NCI-H1436 (cell line): ENCODE measurements around the gene C1QA.
"Not testable (repeated sequence)": the region's sequence is repeated elsewhere in the genome, so short reads cannot be mapped to it uniquely, and the experiment has no call there.

ENCODE experiments used
- DNase-seq: peaks from one replicate; lab custom pipeline; 2025; lab: John Stamatoyannopoulos, UW

C1QA gene

DNA sequence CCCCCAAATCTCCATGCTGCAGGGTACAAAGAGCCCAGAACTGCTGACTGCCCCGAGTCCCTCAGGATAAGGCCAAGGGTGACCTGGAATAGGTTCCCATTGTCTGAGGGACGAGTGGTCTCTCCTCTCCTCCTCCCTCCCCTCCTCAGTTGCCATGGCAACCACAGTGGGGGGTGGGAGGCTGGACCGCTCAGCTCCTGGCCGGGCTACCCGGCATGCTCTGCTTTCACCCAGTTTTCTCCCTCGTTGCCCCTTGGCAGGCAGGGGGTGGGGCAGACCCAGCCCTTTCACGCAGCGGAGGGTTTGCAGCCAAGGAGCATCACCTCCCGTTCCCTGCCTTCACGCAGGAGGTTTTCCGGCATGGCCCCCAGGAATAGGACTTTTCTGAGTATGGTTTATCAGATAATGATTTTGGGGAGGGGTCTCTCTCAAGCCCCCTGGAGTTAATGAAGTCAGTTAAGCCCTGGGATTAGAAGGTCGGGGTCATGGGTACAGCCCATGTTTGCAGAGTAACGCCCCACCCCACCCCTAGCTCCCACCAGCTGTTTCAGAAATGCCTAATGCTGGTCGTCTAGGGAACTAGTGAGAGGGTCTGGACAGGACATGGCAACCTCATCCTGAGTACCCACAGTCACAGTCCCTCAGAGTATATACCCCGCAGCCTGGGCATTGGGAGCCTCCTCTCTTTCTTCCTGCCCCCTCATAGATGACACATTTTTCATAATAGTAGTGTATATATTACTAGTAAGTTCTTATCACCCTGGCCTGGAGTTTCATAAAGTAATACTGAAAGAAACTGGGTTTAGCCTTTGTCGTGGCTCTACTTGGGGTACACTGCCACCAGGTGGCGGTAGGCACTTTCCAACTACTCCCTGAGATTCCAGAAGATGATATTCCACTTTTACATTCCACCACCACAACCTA lies 37.3 kb downstream of the C1QA start:
- peak; percentile 33 for DNase-seq

DNA sequence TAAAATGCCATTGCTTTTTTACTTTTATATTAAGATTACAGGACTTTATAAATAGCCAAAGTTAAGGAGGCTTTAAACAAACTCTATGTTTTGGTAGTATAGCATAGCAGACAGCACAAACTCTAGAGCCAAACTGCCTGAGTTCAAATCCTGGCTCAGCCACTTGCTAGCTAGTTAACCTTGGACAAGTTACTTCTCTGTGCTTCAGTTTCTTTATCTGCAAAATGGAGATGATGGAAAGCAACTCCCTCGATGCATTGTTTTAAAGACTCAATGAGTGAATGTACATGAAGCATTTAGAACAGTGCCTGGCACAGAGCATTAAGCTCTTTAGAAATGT lies 38.0 kb downstream of the C1QA start:
- DNase-seq, result no peak

DNA sequence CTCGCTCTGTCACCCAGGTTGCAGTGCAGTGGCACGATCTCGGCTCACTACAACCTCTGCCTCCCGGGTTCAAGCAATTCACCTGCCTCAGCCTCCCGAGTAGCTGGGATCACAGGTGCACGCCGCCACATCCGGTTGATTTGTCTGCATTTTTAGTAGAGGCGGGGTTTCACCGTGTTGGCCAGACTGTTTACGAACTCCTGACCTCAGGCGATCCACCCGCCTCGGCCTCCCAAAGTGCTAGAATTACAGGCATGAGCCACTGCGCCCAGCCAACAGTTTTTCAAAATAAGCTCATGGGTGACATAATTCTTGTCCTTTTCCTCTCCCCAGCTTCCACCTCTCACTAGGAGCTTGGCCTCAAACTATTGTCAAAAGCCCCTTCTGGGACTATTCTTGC lies 39.7 kb downstream of the C1QA start:
- not testable (repeated sequence) for DNase-seq

DNA sequence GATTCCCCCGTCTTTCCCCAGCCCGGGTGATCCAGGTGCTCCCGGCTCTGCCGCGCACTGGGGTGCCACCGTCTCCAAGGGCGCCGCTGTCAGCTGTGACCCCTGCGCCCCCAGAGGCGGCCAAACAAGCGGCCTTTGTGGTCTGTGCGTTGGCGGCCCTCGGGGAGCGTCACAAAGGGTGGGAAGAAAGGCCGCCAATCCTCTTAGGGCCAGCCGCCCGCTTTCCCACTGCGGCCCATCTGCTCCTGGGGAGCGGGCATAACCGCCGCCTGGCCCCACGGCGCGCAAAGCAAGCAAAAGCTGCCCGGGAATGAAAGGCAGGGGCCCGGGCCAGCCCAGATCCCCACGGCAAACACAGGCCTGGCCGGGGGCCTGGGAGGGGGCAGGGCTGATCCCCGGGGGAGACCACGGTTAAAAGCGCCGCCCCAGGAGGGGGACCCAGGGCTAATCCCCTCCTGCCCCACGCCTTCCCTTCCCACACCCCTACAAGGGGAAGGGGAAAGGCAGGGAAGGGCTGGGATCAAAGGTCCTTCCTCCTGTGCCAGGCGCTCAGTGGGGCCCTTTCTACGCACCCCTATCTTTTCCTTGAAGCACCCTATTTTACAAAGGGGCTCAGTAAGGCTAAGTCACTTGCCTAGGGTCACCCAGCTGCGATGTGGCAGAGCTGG lies 40.6 kb downstream of the C1QA start:
- DNase-seq, result no peak

DNA sequence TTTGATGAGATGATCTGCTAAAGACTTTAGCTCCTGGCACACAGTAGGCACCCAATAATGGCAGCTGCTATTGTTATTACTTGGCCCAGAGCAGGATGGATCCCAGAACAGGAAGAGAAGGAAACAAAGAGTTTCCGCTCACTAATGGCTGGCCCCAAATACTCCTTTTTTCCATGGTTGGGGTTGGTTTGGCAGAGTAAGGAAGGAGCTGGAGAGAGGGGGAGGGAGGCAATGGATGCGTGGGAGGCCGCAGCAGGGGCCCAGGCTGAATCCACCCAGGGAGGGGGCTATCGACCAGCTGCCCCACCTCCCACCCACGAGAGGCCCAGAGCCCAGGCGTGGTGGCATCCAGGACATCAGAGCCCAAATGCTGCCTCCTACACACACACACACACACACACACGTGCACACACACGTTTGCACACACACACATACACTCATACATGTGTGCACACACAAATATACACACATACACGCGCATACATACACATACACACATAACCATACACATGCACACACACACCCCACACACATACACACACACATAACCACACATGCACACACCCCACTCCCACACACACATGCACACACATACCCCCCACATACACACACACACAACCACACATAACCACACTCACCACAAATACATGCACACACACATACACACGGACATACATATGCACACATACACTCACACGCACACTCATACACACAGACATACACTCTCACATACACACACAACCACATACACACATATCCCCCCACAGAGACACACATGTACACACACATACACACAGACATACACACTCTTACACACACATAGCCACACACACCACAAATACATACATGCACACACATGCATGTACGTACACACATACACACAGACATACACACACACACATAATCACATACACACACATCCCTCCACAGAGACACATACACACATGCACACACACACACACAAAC lies 41.8 kb downstream of the C1QA start:
- no peak for DNase-seq

DNA sequence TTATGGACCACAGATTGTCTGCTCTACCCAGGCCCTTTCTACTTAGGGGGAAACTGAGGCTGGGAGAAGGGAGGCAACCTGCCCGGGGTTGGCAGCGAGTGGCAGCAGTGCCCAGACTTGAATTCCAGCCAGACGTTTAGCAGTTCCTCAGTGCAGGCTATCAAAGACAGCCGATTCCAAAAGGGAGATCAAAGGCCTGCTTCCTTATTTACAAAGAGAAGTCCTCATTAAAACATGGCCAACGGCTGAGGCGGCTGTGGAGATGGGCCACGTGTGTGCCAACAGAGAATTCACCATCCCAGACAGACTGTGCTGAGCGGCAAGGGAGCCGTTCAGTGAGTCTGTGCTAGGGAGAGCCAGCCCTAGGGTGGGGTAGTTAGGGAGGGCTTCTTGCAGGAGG lies 44.3 kb downstream of the C1QA start:
- no peak for DNase-seq

DNA sequence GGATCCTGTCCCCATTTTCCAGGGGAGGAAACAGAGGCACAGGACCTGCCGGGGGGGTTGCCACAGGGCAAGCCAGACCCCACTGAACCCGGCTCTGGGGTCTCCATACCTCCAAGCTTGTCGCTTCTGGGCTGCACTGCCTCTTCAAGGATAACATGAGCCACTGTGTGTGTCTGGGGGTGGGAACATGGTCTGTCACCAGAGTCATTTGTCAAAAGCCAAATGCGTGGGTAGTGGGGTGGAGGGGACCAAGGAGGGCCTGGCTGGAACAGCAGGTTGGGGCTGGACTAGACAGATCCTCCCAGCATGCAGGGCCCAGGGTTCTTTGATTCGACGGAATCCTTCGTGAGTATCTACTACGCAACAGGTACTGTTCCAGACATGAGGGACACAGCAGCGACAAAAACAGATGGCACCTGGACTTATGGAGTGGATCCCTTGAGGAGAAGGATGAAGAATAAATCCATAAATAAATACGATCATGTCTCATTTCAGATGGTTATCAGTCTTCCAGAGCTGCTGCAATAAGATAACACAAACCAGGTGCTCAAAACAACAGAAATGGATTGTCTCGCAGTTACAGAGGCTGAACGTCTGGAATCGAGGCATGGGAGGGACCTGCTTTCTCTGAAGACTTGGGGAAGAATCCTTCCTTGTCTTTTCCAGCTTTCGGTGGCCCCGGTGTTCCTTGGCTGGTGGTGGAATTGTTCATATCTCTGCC lies 45.3 kb downstream of the C1QA start:
- no peak for DNase-seq

DNA sequence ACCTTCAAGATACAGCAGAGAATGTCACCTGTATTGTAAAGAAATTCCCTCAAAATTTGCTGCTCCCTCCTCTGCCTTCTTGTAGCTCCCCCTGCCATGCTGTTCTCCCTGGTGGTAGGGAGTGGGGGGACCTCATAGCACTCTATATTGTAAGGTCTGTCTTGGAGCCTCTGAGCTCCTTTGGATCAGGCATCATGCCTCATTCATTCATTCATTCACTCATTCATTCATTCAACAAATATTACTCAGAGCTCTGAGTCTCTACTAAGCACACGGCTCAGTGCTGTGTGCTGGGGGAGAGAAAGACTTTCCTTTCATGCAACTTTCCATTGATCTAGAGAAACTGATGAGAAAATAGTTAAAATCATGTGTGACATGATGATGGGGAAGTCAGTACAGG lies 47.1 kb downstream of the C1QA start:
- no peak for DNase-seq

DNA sequence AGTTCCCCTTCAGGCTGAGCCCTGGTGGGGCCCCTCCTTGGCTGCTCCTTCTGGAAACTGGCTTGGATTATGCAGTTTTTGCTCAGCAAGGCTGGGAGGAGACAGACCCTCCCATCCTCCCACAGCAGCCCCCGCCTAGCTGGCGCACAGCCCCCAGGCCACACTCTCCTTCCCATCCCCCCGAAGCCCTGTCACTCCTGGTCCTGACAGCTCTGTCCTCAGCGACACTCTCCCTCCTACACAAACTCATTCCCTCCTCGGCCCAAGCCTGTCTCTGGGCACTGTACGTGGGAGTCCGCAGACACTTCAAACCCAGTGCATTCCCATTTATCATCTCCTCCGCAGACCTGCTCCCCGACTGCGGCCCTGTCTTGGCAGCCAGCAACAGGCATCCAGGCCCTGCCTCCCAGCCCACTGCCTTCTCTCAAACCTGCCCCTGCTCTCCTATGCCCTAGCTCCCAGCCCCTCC lies 49.2 kb downstream of the C1QA start:
- no peak for DNase-seq

DNA sequence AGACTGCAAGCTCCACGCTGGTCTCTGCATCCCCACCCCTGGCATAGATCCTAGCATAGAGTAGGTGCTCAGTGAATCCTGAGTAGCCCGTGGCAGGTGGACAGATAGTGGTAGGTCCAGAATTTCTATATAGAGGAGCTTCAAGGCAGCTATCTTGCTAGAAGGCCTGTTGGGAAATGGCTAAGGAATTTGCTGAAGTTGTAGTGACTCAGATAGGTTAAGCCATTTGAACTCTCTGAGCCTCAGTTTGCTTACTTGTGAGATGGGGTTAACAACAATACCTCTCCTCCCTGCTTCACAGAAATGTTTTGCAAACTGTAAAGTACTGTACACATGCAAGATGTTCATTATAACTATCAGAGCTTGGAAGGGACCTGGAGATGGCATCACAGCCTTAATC lies 50.8 kb downstream of the C1QA start:
- DNase-seq, result no peak

DNA sequence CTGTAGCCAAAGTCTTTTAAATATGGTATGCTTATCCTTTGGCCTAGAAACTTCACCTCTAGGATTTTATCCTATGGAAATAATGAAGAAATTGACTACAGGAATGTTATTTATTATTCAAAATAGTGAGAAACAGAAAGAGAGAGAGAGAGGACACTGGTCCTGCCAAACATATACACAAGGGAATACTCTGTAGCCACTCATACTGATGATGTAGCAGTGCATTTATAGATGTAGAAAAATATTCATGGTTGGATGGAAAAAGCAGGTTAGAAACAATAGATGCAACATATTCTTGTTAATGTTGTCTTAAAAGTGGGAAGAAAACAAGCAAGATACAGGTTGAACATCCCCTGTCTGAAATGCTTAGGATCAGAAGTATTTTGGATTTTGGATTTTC lies 52.0 kb downstream of the C1QA start:
- DNase-seq, result no peak
